NCI-H1048 (cell line): Measurements from ENCODE around the gene ATF6.

Experiments used
- DNase-seq: peaks from one replicate; lab custom pipeline; 2025; lab: John Stamatoyannopoulos, UW

The ATF6 gene

GRCh38 chr1:161999301-162000052 is 233.4 kb downstream of the ATF6 start:
- no peak for DNase-seq

DNA sequence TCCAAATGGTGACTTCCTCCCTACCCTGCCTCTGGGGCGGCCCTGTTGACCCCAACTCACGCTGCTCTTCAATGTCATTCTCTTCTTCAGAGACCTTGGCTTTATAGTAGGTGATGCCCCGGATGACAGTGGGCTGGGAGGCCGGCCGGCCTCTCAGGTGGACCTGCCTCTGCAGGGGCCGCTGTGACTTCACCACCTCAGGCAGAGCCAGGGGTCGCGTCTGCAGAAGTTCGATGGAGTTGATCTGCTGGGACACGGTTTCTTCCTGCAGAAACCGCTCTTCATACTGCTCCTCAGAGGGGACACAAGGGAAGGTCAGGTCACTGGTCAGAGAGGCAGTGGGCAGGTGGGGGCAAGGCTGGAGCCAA is 233.9 kb downstream of the ATF6 start:
- DNase-seq, result no peak

DNA sequence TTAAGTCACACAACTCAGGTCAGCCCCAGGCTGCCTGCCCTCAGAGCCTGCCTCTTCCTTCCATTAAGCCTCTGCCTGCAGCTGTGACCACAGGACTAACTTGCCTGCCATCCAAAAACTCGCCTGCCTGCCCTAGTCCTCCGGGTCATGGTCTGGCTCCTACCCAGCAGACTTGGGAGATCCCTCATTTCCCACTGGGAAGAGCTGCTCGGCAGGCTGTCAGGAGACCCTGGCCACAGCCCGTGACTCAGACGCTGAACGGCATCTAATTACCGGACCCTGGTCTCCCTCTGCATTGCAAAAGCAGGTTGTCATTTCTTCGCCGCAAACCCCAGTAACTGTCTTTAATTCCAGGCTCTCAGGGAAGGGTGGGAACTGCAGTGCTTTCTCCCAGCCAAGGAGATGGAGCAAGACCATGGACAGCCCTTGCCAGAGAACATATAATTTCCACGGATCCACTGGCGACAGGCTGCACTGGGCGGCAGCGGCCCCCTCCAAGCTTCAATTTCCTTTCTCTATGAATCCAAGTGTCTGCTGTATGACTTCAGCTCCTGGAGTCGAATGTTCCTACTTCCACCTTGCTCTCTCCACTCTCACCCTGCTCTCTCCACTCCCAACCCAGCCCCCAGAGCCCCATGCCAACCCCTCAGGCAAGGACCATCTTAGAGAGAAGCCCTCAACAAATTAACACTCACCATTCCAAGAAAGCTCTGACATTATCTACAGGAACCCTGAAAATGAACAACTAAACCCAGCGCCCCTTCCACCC is 237.1 kb downstream of the ATF6 start:
- DNase-seq, result no peak

DNA sequence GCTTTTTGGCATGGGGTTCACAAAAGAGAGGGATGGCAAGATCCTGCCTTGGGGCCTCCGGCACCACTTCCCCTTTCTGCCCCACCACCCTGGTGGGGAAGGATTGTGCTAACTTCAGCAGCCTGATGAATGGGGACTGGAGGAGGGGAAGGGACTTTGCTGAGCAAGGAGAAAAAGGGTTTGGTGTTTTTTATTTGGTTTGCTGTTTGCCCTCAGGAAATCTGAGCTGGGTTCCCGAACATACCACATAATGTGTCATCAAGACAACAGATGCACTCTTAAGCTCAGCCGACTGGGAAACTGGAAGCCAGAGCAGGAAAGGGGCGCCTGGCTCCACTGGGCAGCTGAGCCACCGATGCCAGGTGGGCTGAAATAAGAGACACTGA is 237.7 kb downstream of the ATF6 start:
- no peak for DNase-seq

DNA sequence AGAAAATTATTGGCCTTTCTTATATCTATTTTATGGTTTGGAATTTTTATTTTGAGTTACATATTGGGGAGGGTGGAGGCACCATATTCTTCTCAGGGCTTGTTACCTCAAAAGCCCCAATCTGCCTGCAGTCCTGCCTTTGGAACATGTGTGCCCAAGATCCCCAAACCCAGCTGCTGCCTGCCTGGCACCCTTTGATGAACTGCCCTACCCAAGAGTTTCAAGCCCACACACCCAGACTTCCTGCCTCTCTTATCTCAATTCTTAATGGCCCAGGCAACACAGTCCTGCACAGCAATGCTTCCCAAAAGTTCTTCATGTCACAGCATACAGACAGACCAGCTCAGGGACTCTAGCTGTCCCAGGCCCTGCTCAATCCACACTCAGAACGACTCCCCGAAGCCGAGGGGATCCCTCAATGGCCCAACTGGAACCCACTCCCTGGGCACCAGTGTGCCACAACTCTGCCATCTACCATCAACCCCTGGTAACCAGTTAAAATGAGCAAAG is 238.4 kb downstream of the ATF6 start:
- no peak for DNase-seq

- no peak for DNase-seq
Observed at GRCh38 chr1:162006081-162006480, 240.0 kb downstream of the ATF6 start.

DNA sequence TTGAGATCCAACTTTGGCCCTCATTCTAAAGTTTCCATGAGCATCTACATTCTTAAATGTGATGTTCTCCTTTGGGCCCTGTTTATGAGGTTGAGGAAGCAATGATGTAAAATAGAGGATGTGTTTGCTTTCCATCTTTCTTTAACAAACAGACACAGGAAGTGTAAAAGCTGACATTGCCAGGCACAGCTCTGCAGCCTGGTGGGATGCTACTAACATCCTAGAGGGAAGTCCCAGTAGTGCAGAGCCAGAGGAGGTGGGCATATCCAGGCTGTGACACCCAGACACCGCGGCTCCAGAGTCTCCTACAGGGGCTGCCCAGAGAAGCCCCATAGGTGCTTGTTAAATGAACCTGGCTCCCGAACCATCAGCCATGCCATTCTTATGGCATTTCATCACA is 241.3 kb downstream of the ATF6 start:
- no peak for DNase-seq

GRCh38 chr1:162008799-162009198 is 242.7 kb downstream of the ATF6 start:
- no peak for DNase-seq

DNA sequence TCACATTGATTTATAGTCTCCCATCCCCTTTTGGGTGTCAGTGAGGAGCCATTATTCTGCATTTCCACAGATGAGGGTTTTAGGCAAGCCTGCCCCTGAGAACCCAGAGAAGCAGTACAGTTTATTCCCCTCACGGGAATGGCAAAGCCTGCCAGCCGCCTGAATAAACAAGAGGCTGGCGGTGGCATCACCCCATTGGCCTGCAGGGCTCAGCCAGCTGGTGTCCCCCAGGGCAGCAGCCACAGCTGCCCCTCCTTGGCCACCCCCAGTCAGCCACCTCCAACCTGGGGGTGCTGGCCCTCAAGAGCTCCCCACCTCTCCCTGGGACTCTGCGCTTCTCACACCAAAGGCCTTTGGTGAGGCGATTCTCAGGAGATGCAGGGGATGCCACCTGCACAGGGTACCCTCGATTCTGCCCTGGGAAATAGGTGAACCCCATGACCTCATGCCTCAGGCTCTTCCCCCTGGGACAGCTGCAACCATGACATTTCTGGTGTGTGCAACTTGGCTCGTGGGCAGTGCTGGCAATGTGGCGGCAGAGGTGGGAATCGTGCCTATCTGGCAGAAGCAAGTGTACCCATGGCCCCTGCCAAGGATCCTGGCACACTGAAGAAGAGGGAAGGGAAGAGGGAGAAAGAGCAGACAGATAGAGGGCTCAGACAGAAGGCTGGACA is 243.5 kb downstream of the ATF6 start:
- no peak for DNase-seq

GRCh38 chr1:162010175-162010506 is 244.0 kb downstream of the ATF6 start:
- DNase-seq, result no peak

DNA sequence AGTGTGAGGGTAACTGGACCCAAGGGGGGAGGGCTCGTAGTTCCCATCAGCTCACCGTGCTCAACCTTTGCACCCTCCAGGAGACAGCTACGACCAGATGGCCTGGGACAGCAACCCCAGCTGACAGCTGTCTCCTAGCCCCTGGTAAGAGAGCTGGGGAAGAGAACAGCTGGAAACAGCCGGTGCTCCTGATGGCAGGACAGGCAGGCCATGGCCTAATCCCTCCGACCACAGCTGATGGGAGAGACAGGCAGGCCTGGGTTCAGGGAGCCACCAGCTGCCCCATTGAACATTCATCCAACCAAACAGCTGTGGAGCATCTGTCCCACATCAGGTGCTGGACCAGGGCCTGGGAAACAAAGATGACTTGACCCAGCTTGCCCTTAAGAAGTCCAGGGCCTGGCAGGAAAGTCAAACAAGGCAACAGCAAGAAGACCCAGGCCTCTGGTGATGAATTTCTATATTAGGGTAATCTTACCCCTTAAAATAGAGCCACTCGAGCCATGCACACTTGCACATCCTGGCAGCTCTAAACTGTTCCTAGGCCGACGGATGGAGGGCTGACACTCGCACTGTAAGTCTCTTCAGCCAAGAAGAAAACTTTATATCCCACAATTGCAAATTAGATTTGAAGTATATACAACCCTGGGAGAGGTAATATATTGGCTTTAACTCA is 245.4 kb downstream of the ATF6 start:
- no peak for DNase-seq

GRCh38 chr1:162013289-162013688 is 247.2 kb downstream of the ATF6 start:
- no peak for DNase-seq
